ENCODE data around the gene BRME1.

GRCh38 chr19:13920524-13920923 lies 14.6 kb upstream of the BRME1 start:
- TF ChIP-seq CTCF (IDR thresholded peaks at IDR 0.05) (no peak), POLR2A (IDR thresholded peaks at IDR 0.05) (no peak), POLR2AphosphoS5 (IDR thresholded peaks at IDR 0.05; ENCODE audit: insufficient read depth in 1 of 2, low read depth in 1 of 2) (no peak)
